ENCODE results near the gene PAX4. TPM values are rescaled to one million over a fixed set of nuclear protein-coding genes. Genes with fewer than 3 reads are reported as not detected.

The PAX4 gene
- total and polyA plus RNA-seq, 8 donors: 0.09 to 0.42 (median 0.21) TPM; not detected in 5

DNA sequence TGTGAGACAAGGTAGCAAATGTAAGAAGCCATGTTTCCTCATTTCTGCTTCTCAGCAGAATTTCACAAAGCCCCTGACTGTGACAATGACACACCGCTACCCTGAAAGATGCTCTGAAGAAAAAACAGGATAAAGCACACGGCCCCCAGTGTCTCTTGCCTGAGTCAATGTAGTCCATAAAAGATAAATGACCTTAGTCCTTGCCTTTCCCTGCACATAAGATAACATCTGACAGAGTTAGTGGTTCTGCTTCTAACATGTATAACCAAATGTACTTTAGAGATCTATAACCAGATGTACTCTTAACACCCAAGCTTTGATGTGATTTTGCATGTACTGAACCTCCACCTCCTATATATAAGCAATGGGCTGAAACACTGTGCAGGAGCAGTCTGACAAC is 31.0 kb upstream of the PAX4 start:
- Histone ChIP-seq H3K27ac (no peak overlapping the region), H3K4me1 (peaks cover 0 to 8% (median 7%) of the 10 kb centered on the region in 3 donors), H3K4me3 (no peak overlapping the region), H3K36me3 (no peaks in the 10 kb centered on the region), H3K9me3 (no peaks in the 10 kb centered on the region), H3K27me3 (peaks cover 0 to 5% (median 0%) of the 10 kb centered on the region in 4 donors)
- intact Hi-C loops (cut with DNase I): no loop called here
- no peak for FAIRE-seq
- no peak for DNase-seq
- ATAC-seq: no peak
- TF ChIP-seq, protein P1, sequence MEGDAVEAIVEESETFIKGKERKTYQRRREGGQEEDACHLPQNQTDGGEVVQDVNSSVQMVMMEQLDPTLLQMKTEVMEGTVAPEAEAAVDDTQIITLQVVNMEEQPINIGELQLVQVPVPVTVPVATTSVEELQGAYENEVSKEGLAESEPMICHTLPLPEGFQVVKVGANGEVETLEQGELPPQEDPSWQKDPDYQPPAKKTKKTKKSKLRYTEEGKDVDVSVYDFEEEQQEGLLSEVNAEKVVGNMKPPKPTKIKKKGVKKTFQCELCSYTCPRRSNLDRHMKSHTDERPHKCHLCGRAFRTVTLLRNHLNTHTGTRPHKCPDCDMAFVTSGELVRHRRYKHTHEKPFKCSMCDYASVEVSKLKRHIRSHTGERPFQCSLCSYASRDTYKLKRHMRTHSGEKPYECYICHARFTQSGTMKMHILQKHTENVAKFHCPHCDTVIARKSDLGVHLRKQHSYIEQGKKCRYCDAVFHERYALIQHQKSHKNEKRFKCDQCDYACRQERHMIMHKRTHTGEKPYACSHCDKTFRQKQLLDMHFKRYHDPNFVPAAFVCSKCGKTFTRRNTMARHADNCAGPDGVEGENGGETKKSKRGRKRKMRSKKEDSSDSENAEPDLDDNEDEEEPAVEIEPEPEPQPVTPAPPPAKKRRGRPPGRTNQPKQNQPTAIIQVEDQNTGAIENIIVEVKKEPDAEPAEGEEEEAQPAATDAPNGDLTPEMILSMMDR (IDR thresholded peaks at IDR 0.05): no peak
- WGBS, 2 donors: 73 to 79% methylated on average over 2 of the region's 2 CpGs

DNA sequence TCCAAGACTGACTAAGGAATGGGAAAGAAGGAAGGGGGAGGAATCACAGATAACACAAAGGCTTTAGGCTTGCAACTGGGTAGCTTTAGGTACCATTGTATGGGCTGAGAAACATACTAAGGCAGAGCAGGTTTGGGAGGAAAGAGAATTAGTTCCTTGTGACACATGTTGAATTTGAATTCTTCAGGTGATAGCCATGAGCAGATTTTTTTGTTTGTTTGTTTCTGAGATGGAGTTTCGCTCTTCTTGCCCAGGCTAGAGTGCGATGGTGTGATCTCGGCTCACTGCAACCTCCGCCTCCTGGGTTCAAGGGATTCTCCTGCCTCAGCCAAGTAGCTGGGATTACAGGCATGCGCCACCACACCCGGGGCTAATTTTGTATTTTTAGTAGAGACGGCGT is 29.7 kb upstream of the PAX4 start:
- H3K4me3 ChIP-seq: no peak overlapping the region
- H3K4me1 ChIP-seq: peaks cover 0 to 7% (median 5%) of the 10 kb centered on the region in 3 donors
- no peak for DNase-seq
- FAIRE-seq: no peak
- H3K27me3 ChIP-seq: peaks cover 0 to 5% (median 0%) of the 10 kb centered on the region in 4 donors
- H3K27ac ChIP-seq: no peak overlapping the region
- no peak for ATAC-seq
- no peaks in the 10 kb centered on the region for H3K36me3 ChIP-seq
- TF ChIP-seq, protein P1 (IDR thresholded peaks at IDR 0.05): no peak
- H3K9me3 ChIP-seq: no peaks in the 10 kb centered on the region
- intact Hi-C loops (cut with DNase I): no loop called here
- 95 to 96% methylated on average over 8 of the region's 8 CpGs for WGBS, 2 donors

DNA sequence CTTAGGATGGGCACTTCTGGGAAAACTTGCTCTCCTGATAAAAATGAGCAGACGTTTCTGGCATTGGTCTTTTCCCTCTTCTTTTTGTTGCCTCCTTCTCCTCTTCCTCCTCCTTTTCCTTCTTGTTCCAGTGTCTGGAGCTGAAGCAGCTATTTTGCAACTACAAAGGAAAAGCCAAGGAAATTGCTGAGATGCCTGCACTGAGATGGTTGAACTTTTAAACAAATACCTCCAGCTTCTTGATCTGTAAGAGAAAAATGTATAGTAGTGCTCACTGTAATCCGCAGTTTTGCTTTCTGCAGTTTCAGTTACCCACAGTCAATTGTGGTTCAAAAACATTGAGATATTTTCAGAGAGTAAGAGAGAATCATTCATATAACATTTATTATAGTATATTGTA is 26.5 kb upstream of the PAX4 start:
- no peak overlapping the region for H3K27ac ChIP-seq
- no peak overlapping the region for H3K4me3 ChIP-seq
- no peak for ATAC-seq
- H3K4me1 ChIP-seq: peaks cover 0 to 5% (median 0%) of the 10 kb centered on the region in 3 donors
- TF ChIP-seq, protein P1 (IDR thresholded peaks at IDR 0.05): no peak
- H3K27me3 ChIP-seq: peaks cover 0 to 5% (median 0%) of the 10 kb centered on the region in 4 donors
- no peaks in the 10 kb centered on the region for H3K9me3 ChIP-seq
- no peak for DNase-seq
- 72 to 74% methylated on average over 2 of the region's 2 CpGs for WGBS, 2 donors
- no peak for FAIRE-seq
- intact Hi-C loops (cut with DNase I): no loop called here
- H3K36me3 ChIP-seq: no peaks in the 10 kb centered on the region

- no peaks in the 10 kb centered on the region for H3K9me3 ChIP-seq
- TF ChIP-seq, protein P1 (IDR thresholded peaks at IDR 0.05): no peak
- intact Hi-C loops (cut with DNase I): no loop called here
- no peak overlapping the region for H3K4me3 ChIP-seq
- H3K4me1 ChIP-seq: no peaks in the 10 kb centered on the region
- H3K27ac ChIP-seq: no peak overlapping the region
- no peaks in the 10 kb centered on the region for H3K27me3 ChIP-seq
- FAIRE-seq: no peak
- no peaks in the 10 kb centered on the region for H3K36me3 ChIP-seq
- no peak for DNase-seq
- ATAC-seq: no peak
Observed at GRCh38 chr7:127638197-127638596, 20.3 kb upstream of the PAX4 start.

- H3K9me3 ChIP-seq: no peaks in the 10 kb centered on the region
- DNase-seq (no peak), ATAC-seq (peak in 2 of 4 donors; percentile 44 to 68), FAIRE-seq (no peak)
- no peaks in the 10 kb centered on the region for H3K36me3 ChIP-seq
- no peaks in the 10 kb centered on the region for H3K27me3 ChIP-seq
- WGBS, 2 donors: 47 to 63% methylated on average over 2 to 3 of the region's 3 CpGs
- no peak overlapping the region for H3K4me3 ChIP-seq
- TF ChIP-seq, protein P1 (IDR thresholded peaks at IDR 0.05): no peak
- H3K27ac ChIP-seq: peak overlapping the region in 1 of 4 donors; percentile 9
- no peaks in the 10 kb centered on the region for H3K4me1 ChIP-seq
- intact Hi-C loops (cut with DNase I): no loop called here
Observed at GRCh38 chr7:127635659-127636285, 17.8 kb upstream of the PAX4 start.

All from pancreas (tissue), 10 donors.